K562 (cell line): ENCODE measurements around the gene CD46. TPM values are rescaled to one million over a fixed set of nuclear protein-coding genes. Genes with fewer than 3 reads are reported as not detected.

Experiments used
- CBFA2T3 ChIP-seq: fragments of 450-650 bp; IDR thresholded peaks from 2 replicates; pipeline ENCODE4 v1.6.1; 2017
- CC2D1A ChIP-seq: fragments of 450-650 bp; IDR thresholded peaks from 2 replicates; pipeline ENCODE4 v1.6.1; 2017; ENCODE audit warnings: mild to moderate bottlenecking
- E2F3 ChIP-seq: fragments of 250-450 bp; sonication (Bioruptor Pico); IDR thresholded peaks from 2 replicates; pipeline ENCODE4 v1.4.0; 2020; ENCODE audit warnings: mild to moderate bottlenecking
- ETV6 ChIP-seq, 3 experiments: fragments of 150-350 bp in 1 of 3; sonication (generic) in 1 of 3; formaldehyde crosslinking in 1 of 3; IDR thresholded peaks; 2 replicates each; pipeline versions ENCODE4 v1.6.1 to v1.8.0; 2014 to 2022; ENCODE audit warnings: borderline replicate concordance in 2 of 3, low read depth in 2 of 3, antibody characterized with exemption in 1 of 3, low read length in 1 of 3, mild to moderate bottlenecking in 1 of 3, missing genetic modification reagents in 1 of 3
- EZH2 ChIP-seq: IDR thresholded peaks from 2 replicates; pipeline ENCODE4 v1.6.1; 2012; ENCODE audit warnings: low read depth, mild to moderate bottlenecking, inconsistent platforms, low read length, borderline replicate concordance
- FIP1L1 ChIP-seq: fragments of 200-400 bp; formaldehyde crosslinking; IDR thresholded peaks from 2 replicates; pipeline ENCODE4 v1.6.1; 2018; ENCODE audit warnings: mild to moderate bottlenecking, low read depth, low read length; ENCODE audit not compliant: poor library complexity, severe bottlenecking
- HMGN3 ChIP-seq: IDR thresholded peaks from 2 replicates; pipeline ENCODE4 v1.6.1; 2011; ENCODE audit warnings: borderline replicate concordance, low read depth, mild to moderate bottlenecking, mixed read lengths, low read length; ENCODE audit not compliant: insufficient read length; ENCODE audit errors: extremely low read depth
- KLF10 ChIP-seq: fragments of 250-450 bp; sonication (Bioruptor Pico); IDR thresholded peaks from 2 replicates; pipeline ENCODE4 v1.6.1; 2021; ENCODE audit warnings: matching md5 sums
- LARP7 ChIP-seq: fragments of 450-650 bp; IDR thresholded peaks from 2 replicates; pipeline ENCODE4 v1.6.1; 2016
- MCM2 ChIP-seq: fragments of 450-650 bp; IDR thresholded peaks from 2 replicates; pipeline ENCODE4 v1.6.1; 2017; ENCODE audit warnings: low read depth, mild to moderate bottlenecking
- NBN ChIP-seq: fragments of 450-650 bp; IDR thresholded peaks from 2 replicates; pipeline ENCODE4 v1.6.1; 2016; ENCODE audit warnings: low read depth, mild to moderate bottlenecking
- PHTF2 ChIP-seq: fragments of 250-450 bp; sonication (Bioruptor Pico); IDR thresholded peaks from 2 replicates; pipeline ENCODE4 v1.5.0; 2021; ENCODE audit warnings: mild to moderate bottlenecking
- PTBP1 ChIP-seq: fragments of 200-400 bp; formaldehyde crosslinking; IDR thresholded peaks from 2 replicates; pipeline ENCODE4 v1.6.1; 2017; ENCODE audit warnings: low read depth, low read length
- RHOXF2B ChIP-seq: fragments of 250-450 bp; sonication (Bioruptor Pico); conservative IDR thresholded peaks from 2 replicates; pipeline ENCODE4 v1.5.1; 2021
- SIX5 ChIP-seq, 2 experiments: IDR thresholded peaks; 2 replicates each; pipeline ENCODE4 v1.6.1; 2011; ENCODE audit warnings: low read length in 2 of 2, borderline replicate concordance in 1 of 2, low read depth in 1 of 2, mild to moderate bottlenecking in 1 of 2, moderate library complexity in 1 of 2; ENCODE audit not compliant: insufficient read depth in 1 of 2
- ZFX ChIP-seq: sonication (generic); formaldehyde crosslinking; IDR thresholded peaks from 2 replicates; pipeline ENCODE4 v1.8.0; 2022; ENCODE audit warnings: mild to moderate bottlenecking, missing genetic modification reagents, moderate library complexity
- ZNF436 ChIP-seq: fragments of 250-450, 450-650 bp; sonication (Bioruptor Pico); formaldehyde crosslinking; IDR thresholded peaks from 2 replicates; pipeline ENCODE4 v1.7.0; 2020; ENCODE audit warnings: mild to moderate bottlenecking
- polyA plus RNA-seq, 8 experiments: library from polyadenylated mRNA; depleted of rRNA in 4 of 8; stranded (reverse) in 5 of 8; unstranded in 3 of 8; fragments of >200 nt; fragmentation: Nextera tagmentation in 2 of 8; fragmentation: Illumina TruSeq in 1 of 8; extraction: Ambion mirVana in 2 of 8; extraction: Trizol in 1 of 8; gene quantifications; 2 replicates each; pipeline versions ENCODE4 v1.2.1 to v1.2.3, GENCODE V29; 2011 to 2014; ENCODE audit warnings: inconsistent platforms in 1 of 8, missing spikeins in 1 of 8
- total RNA-seq, 7 experiments: library from RNA; depleted of rRNA in 6 of 7; stranded (reverse); fragments of >200 nt in 6 of 7; fragmentation: Illumina TruSeq in 2 of 7; extraction: Trizol in 2 of 7; gene quantifications; 2 replicates each; pipeline versions ENCODE4 v1.2.1 to v1.2.3, GENCODE V29; 2011 to 2021; ENCODE audit warnings: low replicate concordance in 1 of 7
- TF ChIP-seq, protein P1 (sequence below): sonication (generic); formaldehyde crosslinking; IDR thresholded peaks from 2 replicates; pipeline ENCODE4 v1.8.1; 2022; ENCODE audit warnings: missing genetic modification reagents
- TF ChIP-seq, protein P2 (sequence below): IDR thresholded peaks from 2 replicates; pipeline ENCODE4 v1.6.1; 2011; ENCODE audit warnings: borderline replicate concordance, low read depth, mild to moderate bottlenecking, moderate library complexity, low read length; ENCODE audit not compliant: insufficient read depth, poor library complexity, severe bottlenecking
- TF ChIP-seq, protein P3 (sequence below): fragments of 250-450 bp; sonication (Bioruptor Pico); IDR thresholded peaks from 2 replicates; pipeline ENCODE4 v1.5.1; 2021; ENCODE audit warnings: mild to moderate bottlenecking
- TF ChIP-seq, protein P4 (sequence below): sonication (generic); formaldehyde crosslinking; IDR thresholded peaks from 2 replicates; pipeline ENCODE4 v1.8.0; 2022; ENCODE audit warnings: mild to moderate bottlenecking, missing genetic modification reagents
- TF ChIP-seq, protein P5 (sequence below): fragments of 250-450 bp; sonication (Bioruptor Pico); IDR thresholded peaks from 2 replicates; pipeline ENCODE4 v1.8.0; 2021; ENCODE audit warnings: borderline replicate concordance, mild to moderate bottlenecking, moderate library complexity; ENCODE audit not compliant: poor library complexity, severe bottlenecking

CD46 gene
- total and polyA plus RNA-seq, 9 of the 15 experiments (the other 6 are each of a cell fraction or from before 2014, with no cell fraction given): 87.9 to 374 (median 156) TPM

DNA sequence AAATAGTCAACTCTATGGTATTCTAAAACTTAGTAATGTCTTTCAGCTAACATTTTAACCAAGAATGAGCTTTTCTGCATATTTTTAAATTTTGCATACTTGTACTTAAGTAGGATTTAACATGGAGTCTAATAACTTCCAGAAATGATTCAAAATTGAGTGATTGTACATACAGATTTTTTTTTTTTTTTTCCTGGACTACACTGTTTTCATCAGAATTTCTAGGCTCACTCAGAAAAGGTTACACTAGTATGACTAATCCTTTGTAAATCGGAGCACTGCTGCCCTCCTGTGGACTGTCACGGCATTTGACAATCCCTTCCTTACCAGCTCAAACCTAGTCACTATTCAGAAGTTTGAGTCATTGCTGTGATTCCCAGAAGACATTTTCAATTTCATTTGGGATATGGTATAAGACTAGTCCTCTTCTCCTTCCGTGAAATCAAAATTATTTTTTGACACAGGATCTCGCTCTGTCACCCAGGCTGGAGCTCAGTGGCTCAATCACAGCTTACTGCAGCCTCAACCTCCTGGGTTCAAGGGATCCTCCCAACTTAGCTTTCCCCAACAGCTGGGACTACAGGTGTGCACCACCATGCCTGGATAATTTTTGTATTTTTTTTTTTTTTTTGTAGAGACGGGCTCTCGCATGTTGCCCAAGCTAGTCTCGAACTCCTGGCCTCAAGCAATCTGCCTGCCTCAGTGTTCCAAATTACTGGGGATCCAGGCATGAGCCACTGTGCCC is 45.5 kb downstream of the CD46 start (continued):
- TF ChIP-seq, protein P1, sequence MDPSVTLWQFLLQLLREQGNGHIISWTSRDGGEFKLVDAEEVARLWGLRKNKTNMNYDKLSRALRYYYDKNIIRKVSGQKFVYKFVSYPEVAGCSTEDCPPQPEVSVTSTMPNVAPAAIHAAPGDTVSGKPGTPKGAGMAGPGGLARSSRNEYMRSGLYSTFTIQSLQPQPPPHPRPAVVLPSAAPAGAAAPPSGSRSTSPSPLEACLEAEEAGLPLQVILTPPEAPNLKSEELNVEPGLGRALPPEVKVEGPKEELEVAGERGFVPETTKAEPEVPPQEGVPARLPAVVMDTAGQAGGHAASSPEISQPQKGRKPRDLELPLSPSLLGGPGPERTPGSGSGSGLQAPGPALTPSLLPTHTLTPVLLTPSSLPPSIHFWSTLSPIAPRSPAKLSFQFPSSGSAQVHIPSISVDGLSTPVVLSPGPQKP (CRISPR knock-in tag): no peak
- TF ChIP-seq PTBP1 (no peak), FIP1L1 (no peak), CBFA2T3 (no peak), ZFX (CRISPR knock-in tag) (no peak), ETV6 (IDR thresholded peaks at IDR 0.05; ENCODE audit: borderline replicate concordance in 1 of 2, low read depth in 2 of 2, low read length in 1 of 2) (no peak), ETV6 (CRISPR knock-in tag; IDR thresholded peaks at IDR 0.05; ENCODE audit: borderline replicate concordance) (no peak), KLF10 (CRISPR knock-in tag) (no peak), ZNF436 (CRISPR knock-in tag) (no peak), E2F3 (no peak), LARP7 (no peak), NBN (0 out of 2 replicates have a peak, but pooled peaks have one; percentile 49), SIX5 (IDR thresholded peaks at IDR 0.05; ENCODE audit: borderline replicate concordance in 1 of 2, insufficient read depth in 1 of 2, low read depth in 1 of 2, low read length in 2 of 2) (no peak), EZH2 (no peak), CC2D1A (0 out of 2 replicates have a peak, but pooled peaks have one; percentile 42), HMGN3 (no peak), RHOXF2B (CRISPR knock-in tag) (no peak), PHTF2 (no peak), MCM2 (no peak)
- TF ChIP-seq, protein P2, sequence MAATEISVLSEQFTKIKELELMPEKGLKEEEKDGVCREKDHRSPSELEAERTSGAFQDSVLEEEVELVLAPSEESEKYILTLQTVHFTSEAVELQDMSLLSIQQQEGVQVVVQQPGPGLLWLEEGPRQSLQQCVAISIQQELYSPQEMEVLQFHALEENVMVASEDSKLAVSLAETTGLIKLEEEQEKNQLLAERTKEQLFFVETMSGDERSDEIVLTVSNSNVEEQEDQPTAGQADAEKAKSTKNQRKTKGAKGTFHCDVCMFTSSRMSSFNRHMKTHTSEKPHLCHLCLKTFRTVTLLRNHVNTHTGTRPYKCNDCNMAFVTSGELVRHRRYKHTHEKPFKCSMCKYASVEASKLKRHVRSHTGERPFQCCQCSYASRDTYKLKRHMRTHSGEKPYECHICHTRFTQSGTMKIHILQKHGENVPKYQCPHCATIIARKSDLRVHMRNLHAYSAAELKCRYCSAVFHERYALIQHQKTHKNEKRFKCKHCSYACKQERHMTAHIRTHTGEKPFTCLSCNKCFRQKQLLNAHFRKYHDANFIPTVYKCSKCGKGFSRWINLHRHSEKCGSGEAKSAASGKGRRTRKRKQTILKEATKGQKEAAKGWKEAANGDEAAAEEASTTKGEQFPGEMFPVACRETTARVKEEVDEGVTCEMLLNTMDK: peak; percentile 71
- TF ChIP-seq, protein P3, sequence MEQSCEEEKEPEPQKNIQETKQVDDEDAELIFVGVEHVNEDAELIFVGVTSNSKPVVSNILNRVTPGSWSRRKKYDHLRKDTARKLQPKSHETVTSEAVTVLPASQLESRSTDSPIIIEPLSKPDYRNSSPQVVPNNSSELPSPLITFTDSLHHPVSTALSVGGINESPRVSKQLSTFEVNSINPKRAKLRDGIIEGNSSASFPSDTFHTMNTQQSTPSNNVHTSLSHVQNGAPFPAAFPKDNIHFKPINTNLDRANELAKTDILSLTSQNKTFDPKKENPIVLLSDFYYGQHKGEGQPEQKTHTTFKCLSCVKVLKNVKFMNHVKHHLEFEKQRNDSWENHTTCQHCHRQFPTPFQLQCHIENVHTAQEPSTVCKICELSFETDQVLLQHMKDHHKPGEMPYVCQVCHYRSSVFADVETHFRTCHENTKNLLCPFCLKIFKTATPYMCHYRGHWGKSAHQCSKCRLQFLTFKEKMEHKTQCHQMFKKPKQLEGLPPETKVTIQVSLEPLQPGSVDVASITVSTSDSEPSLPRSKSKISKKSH (CRISPR knock-in tag): no peak
- TF ChIP-seq, protein P4, sequence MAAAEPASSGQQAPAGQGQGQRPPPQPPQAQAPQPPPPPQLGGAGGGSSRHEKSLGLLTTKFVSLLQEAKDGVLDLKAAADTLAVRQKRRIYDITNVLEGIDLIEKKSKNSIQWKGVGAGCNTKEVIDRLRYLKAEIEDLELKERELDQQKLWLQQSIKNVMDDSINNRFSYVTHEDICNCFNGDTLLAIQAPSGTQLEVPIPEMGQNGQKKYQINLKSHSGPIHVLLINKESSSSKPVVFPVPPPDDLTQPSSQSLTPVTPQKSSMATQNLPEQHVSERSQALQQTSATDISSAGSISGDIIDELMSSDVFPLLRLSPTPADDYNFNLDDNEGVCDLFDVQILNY: no peak
- TF ChIP-seq, protein P5, sequence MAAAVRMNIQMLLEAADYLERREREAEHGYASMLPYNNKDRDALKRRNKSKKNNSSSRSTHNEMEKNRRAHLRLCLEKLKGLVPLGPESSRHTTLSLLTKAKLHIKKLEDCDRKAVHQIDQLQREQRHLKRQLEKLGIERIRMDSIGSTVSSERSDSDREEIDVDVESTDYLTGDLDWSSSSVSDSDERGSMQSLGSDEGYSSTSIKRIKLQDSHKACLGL (CRISPR knock-in tag): no peak
